NOMO-1 (cell line): Measurements from ENCODE around the gene SOX30.
A peak's percentile ranks its signal among the peaks of the same experiment; 100 is the strongest.

Experiments
- DNase-seq, 2 experiments: peaks; one replicate each; lab custom pipeline; 2025; ENCODE audit not compliant: unreplicated experiment in 2 of 2; lab: John Stamatoyannopoulos, UW

Gene SOX30

DNA sequence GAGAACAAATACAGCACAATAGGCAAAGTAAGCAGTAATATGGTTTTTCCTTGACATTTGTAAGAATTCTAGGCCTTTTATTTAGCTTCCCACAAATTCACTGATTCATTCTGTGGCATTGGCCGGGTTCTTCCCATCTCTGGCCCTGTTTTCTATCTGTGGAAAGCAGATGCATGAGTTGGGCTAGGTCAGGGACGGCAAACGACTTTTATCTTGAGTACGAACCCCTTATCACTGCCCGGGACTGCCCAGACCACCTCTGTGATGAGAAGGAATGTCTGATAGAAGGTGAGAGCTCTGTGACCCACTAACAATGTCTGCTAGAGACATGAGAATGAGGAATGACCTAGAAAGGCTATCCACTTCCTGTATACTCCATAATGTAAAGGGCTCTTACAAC is 41.2 kb downstream of the SOX30 start:
- no peak for DNase-seq

DNA sequence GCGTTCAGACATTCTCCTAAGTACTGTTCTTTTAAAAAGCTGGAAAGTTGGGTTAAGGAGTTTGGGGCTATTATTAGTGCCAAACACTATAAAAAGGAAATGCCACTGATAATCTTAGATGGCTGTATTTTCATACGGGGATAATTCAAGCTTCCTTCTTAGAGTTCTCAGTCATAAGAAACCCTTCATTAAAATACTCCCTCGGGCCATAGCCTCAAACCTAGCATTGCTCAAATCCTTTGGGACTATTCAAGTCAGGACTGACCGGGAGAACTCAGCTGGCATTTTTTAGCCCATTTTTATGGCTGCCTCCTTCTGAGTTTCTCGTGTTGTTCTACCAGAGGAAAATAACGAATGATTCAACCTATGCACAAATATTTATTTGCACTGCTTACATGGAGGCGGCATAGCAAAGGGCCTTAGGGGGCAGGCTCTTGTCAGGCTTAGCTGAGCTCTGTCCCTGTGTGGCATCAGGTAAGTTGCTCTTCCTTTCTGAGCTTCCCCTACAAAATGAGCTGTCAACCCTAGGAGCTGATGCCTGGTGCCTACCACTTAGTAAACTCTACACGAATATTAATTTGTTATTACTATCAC is 43.2 kb downstream of the SOX30 start:
- DNase-seq = no peak

DNA sequence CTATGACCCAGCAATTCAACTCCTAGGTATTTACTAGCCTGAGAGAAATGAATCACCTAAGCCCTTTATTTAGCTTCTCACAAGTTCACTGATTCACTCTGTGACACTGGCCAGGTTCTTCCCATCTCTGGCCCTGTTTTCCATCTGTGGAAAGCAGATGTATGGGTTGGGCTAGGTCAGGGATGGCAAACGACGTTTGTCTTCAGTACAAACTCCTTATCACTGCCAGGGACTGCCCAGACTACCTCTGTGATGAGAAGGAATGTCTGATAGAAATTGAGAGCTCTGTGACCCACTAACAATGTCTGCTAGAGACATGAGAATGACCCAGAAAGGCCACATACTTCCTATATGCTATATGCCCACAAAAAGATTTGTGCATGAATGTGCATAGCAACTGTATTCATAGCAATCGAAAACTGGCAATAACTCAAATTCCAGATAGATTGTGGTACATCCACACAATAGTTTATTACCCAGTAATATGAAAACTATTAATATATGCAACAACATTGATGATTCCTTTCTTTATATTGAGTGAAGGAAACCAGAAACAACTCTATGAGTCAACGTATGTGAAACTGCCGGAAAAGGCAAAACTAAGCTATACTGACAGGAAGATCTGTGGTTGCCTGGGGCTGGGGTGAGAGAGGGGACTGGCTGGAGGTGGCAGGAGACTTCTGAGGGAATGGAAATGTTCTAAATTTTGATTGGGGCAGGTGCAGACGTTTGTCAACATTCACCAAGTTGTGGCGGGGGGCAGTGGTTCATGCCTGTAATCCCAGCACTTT is 44.7 kb downstream of the SOX30 start:
- DNase-seq = peak; percentile 14 to 24

DNA sequence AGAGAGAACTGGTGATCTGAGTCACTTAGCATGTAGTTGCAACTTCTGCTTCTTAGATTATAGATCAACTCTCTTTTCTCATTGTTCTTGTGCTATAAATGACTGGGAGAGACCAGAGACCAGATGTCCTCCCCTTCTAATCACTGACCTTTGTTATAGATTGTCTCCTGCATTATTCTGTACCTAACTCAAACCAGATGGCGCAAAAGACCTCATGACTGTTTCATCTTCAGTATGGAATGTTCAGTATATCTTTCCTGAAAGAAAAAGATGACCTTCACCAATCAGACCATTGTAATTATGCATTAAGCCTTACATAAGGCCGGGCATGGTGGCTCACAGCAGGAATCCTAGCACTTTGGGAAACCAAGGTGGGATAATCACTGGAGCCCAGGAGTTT is 46.2 kb downstream of the SOX30 start:
- DNase-seq = no peak

DNA sequence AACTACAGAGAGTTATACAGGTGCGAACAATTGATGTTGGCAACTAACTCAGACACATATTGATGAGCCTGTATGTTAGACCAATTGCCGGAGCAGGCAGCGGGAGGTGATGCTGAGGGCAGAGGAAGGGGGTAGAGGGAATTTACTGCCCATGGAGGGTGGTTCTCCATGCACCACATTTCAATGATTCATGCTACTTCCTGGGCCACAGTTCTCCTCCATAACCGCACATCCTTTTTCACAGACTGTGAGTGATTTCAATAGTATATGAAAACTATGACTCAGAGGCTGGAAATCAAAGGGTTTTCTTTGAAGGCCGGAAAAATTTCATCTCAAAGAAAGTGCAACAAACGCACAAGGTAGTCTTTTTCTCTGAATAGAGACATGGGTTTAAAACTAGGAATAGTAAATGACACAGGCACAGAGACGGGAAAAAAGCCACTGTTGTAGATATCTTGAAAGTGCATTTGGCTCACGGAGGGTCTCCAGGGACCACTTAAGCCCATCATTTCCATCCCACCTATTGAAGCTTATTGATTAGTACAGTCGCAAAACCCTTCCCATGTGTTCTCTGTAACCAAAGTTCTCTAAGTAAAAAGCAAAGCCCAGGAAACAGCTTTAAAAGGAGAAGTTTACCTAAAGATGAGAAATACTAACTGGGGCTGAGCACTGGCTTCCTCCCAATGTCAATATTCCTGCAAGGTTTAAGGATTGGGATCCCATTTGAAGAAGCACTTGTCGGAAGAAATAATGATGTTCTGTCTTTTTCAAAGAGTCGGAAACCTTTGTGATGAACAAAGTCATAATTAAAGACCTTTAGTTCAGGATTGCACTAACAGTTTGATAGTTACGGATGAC is 48.7 kb downstream of the SOX30 start:
- DNase-seq = peak; percentile 10 to 29

DNA sequence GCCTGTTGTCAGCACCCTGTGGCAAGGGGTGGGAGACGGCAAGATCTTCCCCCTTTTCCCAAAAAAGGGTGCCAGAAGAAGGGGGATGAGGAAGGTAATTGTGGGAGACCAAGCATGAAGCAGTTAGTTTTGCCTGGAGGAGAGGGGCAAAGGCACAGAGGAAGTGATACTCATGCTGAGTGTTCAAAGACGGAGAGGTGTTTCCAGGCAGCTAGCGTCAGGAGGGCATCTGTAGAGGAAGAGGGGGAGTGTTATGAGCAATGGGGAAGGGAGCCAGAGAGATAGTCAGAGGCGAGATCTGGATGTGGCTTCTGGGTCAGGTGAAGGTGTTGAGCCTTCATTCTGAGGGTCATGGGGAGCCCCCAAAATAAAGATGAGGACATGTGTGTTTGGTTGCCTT is 49.7 kb downstream of the SOX30 start:
- peak; percentile 34 to 40 for DNase-seq

DNA sequence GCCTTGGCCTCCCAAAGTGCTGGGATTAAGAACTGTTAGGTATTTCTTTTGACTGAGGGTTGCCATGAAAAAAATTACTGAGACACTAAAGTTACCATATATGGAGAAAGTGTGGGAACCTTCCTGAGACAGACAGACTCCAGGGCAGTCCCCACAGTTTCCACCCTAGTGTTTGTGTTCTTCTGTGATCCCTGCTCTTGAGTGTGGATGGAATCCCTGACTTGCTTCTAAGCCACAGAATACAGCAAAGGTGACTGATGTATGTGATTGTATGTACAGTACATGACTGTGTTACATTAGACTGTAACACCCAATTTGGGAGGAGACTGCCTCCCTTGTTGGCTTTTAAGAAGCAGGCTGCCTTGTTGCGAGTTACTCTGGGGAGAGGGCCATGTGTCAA is 52.0 kb downstream of the SOX30 start:
- no peak for DNase-seq

DNA sequence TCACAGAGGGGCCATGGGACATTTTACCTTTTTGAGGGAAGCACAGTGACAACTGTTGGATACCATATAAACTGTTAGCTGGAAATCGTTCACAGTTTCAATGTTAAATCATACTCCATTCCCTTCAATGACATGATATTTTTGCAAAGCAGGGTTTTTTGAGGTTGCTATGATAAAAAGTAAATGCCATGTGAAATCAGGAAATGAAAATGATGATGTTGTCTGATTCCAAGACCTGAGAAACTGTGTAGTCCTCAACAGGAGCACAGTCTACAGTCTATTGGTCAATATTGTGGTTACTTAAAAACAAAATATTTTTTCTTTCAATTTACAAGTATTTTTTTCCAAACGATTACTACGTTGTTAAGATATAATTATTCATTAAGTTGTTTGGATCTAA is 52.7 kb downstream of the SOX30 start:
- peak in 1 of 2 experiments; percentile 18 for DNase-seq

DNA sequence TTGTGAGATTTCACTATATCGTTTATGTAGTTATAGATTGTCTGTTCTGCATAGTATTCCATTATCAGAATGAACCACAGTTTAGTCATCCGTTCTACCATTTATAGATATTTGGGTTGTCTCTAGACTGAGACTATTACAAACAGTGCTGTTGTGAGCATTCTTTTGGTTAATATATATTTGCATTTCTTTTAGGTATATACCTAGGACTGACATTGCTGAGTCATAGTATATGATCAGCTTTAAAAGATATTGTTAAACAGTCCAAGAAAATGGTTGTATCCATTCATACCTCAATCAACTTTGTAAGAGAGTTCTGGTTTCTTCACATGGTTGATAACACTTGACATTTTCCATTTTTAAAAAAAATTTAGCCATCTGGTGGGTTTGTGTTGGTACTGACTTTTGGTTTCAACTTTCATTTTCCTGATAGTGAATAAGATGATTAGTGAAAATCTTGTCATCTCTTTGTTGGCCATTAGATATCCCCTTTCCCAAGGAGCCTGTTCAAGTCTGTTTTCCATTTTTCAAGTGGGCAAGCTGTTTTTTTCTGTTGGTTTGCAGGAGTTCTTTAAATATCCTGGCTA is 53.8 kb downstream of the SOX30 start:
- DNase-seq = no peak

DNA sequence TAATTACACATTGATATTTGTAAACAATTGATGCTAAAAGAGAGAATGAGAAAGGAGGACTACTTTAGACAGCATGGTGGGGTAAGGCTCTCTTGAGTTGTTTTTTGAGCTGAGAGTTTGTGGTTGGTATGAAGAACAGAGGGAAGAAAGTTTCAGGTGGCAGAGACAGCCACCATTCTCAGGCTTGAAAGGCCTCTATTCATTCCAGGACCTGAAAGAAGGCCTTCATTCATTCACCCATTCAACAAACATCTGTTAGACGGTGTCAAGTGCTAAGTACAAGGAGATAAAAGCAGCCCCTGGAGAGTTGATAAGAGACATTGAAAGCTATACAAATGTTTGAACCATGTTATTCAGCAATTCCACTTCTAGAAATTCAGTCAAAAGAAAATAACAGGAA is 55.0 kb downstream of the SOX30 start:
- DNase-seq = no peak

DNA sequence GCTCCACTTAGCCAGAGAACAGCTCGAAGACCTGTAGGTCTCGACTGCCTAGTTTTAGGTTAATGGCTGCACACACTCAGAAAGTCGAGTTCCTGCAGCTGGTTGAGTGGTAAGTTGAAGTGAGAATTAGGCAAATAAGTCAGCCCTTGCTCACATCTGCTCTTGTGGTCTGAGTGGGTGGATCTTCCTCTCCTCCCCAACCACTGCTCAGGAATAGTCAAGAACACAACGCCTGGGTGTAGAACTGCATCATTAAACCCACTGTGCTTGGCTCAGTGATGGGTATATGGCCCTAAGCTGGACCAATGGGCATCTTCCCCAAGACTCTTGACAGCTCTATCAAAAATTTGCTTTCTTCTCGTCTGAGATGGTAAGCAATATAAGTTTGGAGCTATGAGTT is 55.8 kb downstream of the SOX30 start:
- peak; percentile 14 to 40 for DNase-seq

DNA sequence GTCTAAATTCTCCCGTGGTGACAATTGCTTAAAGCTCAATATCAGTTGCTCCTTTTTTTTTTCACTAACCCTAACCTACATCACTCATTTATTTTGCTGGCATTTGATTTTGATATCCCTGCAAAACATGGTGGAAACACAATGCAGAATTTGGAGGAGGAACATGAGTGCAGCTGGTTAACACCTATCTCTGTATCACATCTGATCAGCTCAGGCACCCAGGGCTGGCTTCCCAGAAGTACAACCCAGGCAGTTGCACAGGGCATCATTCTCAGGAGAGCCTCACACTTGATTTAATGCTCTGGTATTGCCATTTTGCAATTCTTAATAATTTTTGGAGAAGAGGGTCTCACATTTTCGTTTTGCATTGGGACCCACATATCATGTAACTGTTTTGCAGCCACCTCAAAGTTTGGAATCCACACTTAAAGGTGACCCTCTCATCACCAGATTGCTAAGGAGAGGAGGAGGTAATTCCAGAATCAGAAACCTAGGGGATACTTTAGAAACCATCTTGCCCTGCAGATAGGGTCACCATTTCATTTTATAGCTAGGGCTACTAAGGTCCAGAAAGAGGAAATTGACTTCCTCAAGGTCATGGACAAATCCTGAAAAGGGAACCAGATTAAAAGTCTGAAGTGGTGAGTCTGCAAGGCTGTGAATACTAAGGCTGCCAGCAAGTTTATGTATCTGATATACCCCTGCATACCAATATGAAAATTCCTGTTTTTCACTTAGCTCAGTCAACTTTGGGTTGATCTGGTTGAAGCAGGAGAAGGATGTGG is 57.4 kb downstream of the SOX30 start:
- peak; percentile 10 to 52 for DNase-seq

DNA sequence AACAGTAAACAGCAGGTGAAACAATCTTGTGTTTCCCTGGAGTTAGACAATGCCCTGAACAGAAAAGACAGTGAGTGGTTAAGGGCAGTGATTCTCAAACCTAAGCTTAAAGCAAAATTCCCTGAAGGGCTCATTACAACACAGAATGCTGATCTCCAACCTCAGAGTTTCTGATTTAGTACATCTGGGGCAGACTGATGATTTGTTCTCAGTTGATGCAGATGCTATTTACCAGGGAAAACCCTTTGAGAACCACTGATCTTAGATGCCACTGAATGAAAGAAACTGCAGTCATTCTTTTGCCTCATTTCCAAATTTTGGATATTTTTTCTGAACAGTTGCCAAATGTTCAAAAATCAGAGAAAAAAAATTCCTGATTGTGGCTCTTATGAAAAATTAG is 58.0 kb downstream of the SOX30 start:
- no peak for DNase-seq

DNA sequence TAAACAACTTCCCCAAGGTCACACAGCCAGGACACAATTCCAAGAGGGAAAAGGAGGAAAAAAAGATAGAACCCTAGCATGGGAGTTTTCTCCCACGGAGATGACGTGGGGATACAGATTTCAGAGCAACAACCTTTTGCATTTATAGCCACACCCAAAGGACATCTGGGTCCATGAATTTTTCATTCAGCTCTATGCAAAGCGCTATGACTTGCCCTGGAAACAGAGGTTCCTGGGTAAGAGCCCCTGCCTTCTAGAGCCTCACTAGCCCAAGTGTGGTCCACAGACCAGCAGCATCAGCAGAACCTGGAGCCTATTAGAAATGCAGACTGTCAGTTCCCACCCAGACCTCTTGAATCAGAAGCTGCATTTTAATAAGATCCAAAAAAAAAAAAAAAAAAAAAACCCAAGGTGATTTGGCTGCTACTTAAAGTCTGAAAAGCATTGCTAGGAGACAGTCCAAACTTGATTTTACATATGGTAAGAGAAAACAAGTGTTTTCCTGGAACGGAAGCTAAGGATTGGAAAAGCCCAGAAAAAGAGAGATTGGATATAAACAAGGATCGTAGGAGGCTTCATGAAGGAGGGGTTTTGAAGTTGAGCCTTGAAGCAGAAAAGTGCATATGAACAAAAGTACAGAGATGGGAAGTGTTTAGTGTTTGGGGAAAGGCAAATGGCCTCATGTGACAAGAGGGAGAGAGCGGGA is 59.0 kb downstream of the SOX30 start:
- no peak for DNase-seq

DNA sequence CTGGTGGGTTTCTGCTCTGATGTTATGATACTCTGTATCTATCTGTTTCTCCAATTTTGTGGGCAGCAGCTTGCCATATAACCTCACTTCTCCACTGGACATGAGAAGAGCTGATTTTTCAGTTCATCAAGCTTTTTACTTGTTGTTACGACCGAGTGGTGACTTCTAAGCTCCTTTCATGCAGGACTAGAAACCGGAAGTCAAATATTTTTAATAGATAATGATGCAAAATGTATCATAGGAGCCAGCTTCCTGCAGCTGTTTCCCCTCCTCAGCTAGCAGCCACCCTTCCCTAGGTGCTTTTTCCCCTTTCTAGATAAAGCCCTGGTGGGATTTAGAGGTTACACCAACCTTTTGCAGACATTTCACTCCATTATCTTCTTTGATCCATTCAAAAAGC is 59.6 kb downstream of the SOX30 start:
- DNase-seq = peak in 1 of 2 experiments; percentile 49

DNA sequence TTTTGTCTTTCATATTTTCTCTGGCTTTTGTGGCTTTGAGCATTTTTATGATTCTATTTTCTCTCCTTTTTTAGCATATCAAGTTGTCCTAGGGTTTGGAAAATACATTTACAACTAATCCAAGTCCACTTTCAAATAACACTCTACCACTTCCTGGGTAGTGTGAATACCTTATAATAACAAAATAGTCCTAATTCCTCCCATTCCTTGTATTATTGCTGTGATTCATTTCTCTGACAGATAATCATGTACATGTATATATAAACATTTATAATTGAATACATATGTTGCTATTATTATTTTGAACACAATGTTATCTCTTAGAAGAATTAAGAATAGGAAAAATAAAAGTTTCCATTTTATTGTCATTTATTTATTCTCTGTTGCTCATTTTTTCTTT is 61.8 kb downstream of the SOX30 start:
- DNase-seq = no peak

DNA sequence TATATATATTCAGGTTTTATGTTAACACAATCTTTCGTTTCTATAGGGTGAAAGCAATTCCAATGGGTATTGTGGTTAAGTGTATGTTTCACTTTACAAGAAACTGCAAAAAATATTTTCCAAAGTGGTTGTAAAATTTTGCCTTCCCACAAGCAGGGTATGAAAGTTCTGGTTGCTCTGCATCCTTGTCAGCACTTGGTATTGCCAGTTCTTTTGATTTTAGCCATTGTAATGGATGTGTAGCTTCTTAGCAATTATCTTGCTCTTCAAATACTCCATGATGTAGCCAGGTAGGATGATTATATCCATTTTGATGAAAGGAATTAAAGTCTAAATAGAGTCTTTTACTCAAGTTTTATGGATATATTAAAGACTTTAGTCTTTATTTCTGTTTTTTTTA is 67.6 kb downstream of the SOX30 start:
- DNase-seq = no peak

DNA sequence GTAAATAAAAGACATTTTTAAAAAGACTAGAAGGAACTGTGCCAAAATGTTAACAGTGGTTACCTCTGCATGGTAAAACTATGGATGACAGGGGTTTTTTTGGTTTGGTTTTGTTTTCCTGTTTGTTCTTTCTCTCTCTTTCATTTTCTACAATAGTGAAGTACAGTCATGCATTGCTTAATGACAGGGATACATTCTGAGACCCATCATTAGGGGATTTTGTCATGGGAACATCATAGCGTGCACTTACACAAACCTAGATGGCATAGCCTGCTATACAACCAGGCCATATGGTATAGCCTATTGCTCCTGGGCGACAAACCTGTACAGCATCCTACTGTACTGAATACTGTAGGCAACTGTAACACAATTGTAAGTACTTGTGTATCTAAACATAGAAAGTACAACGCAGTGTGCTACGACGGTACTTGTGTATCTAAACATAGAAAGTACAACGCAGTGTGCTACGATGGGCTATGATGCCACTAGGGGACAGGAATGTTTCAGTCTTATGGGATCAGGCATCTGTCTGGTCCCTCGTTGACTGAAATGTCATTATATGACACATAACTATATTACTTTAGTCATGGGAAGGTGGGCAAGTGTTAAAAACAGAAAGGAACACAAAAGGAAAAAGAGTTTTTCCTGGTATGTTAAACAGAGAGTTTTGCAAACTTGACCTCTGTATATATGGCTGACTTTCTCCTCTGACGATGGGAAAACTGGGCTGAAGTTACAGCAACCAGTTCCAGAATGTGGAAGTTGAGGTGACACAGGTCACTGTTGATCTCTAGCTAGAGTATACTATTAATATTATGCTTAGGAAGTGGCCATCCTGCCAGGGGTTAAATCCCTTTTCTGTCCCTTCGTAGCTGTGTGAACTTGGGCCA is 69.3 kb downstream of the SOX30 start:
- peak in 1 of 2 experiments; percentile 5 for DNase-seq

DNA sequence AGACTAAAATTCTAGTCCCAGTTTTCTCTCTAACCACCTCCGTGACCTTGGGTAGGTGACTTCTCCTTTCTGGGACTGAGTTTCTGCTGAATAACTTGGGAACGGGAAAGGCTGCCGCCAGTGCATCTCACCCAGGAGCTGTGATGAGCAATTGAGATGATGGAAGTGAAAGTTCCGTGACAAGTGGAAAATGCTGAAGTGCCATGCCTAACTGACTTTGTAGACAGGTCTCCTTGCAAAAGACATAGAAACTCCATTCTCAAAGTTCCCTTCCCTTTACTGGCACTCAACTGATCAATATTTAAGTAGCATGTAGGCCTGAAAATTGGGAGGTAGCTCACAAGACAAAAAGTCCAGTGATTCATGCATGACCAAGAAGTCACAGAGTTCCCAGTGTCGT is 70.3 kb downstream of the SOX30 start:
- peak in 1 of 2 experiments; percentile 74 for DNase-seq
